DND-41 (cell line): ENCODE results near the gene NAV3.

Experiments used
- CTCF ChIP-seq: IDR thresholded peaks from 2 replicates; pipeline ENCODE4 v1.5.1; 2012; ENCODE audit warnings: borderline replicate concordance, low read length, moderate library complexity, mild to moderate bottlenecking; ENCODE audit not compliant: poor library complexity, severe bottlenecking; ENCODE audit errors: extremely low read depth
- EZH2 ChIP-seq: IDR thresholded peaks from 3 replicates; pipeline ENCODE4 v1.6.1; 2012; ENCODE audit warnings: borderline replicate concordance, low read depth, mild to moderate bottlenecking, moderate library complexity, low read length, inconsistent platforms; ENCODE audit not compliant: severe bottlenecking

GRCh38 chr12:78171061-78171460 lies 340.4 kb downstream of the NAV3 start:
- TF ChIP-seq CTCF (no peak), EZH2 (no peak)
